SK-N-SH (cell line): ENCODE measurements around the gene PLD1. TPM values are rescaled to one million over a fixed set of nuclear protein-coding genes. Genes with fewer than 3 reads are reported as not detected.

Source experiments
- CTCF ChIA-PET: fragments of 300-600, 350-600 bp; formaldehyde crosslinking; extraction: SDS; loops from one replicate; lab custom pipeline; 2021; lab: Yijun Ruan, JAX
- POLR2A ChIA-PET: fragments of 350-600 bp; sonication (Branson Sonifier 250); formaldehyde crosslinking; extraction: SDS; loops from one replicate; lab custom pipeline; 2020; ENCODE audit warnings: antibody characterized with exemption, inconsistent platforms; lab: Yijun Ruan, JAX
- DNase-seq: peaks from one replicate; pipeline ENCODE4 v3.0.0; 2012
- H2AFZ ChIP-seq: fragments of 200-600 bp; sonication (generic); 2 replicates; pipeline ENCODE4 v1.8.1; 2016; ENCODE audit warnings: antibody characterized with exemption, mild to moderate bottlenecking, low read depth
- H3F3A ChIP-seq: fragments of 200-600 bp; sonication (generic); replicated peaks from 2 replicates; pipeline ENCODE3; 2016; ENCODE audit warnings: antibody characterized with exemption, mild to moderate bottlenecking; ENCODE audit not compliant: insufficient read depth
- H3K27ac ChIP-seq, 2 experiments: fragments of 200-500 bp in 1 of 2; fragments of 200-600 bp in 1 of 2; sonication (Bioruptor generic) in 1 of 2; sonication (generic), shearing (Covaris generic) in 1 of 2; 2 replicates each; pipeline versions ENCODE4 v1.5.1 to v1.6.1; 2014 to 2016; ENCODE audit warnings: low read depth in 2 of 2, inconsistent platforms in 1 of 2, low read length in 1 of 2, mild to moderate bottlenecking in 1 of 2, mixed read lengths in 1 of 2
- H3K27me3 ChIP-seq: fragments of 200-600 bp; sonication (generic), shearing (Covaris generic); 2 replicates; pipeline ENCODE4 v1.6.1; 2016; ENCODE audit warnings: mixed run types; ENCODE audit not compliant: insufficient read depth
- H3K36me3 ChIP-seq, 2 experiments: fragments of 200-500 bp in 1 of 2; fragments of 200-600 bp in 1 of 2; sonication (Bioruptor generic) in 1 of 2; sonication (generic) in 1 of 2; replicated peaks in 1 of 2; 2 replicates each; pipeline versions ENCODE3 to v1.5.1; 2014 to 2016; ENCODE audit warnings: low read length in 1 of 2, mild to moderate bottlenecking in 1 of 2; ENCODE audit not compliant: insufficient read depth in 2 of 2, control insufficient read depth in 1 of 2
- H3K4me1 ChIP-seq, 2 experiments: fragments of 200-500 bp in 1 of 2; fragments of 200-600 bp in 1 of 2; sonication (Bioruptor generic) in 1 of 2; sonication (generic), shearing (Covaris generic) in 1 of 2; 2 replicates each; pipeline versions ENCODE4 v1.5.1 to v1.6.1; 2014 to 2016; ENCODE audit warnings: low read depth in 1 of 2, low read length in 1 of 2, mixed run types in 1 of 2; ENCODE audit not compliant: insufficient read depth in 2 of 2, control insufficient read depth in 1 of 2
- H3K4me2 ChIP-seq: fragments of 200-600 bp; sonication (generic), shearing (Covaris generic); 2 replicates; pipeline ENCODE4 v1.6.1; 2017; ENCODE audit warnings: mixed run types
- H3K4me3 ChIP-seq, 2 experiments: fragments of 200-500 bp in 1 of 2; fragments of 200-600 bp in 1 of 2; sonication (Bioruptor generic) in 1 of 2; sonication (generic), shearing (Covaris generic) in 1 of 2; 2 replicates each; pipeline versions ENCODE4 v1.5.1 to v1.8.1; 2014 to 2016; ENCODE audit warnings: low read depth in 2 of 2, inconsistent platforms in 1 of 2, low read length in 1 of 2, mild to moderate bottlenecking in 1 of 2, mixed read lengths in 1 of 2, moderate library complexity in 1 of 2
- H3K79me2 ChIP-seq: fragments of 200-600 bp; sonication (generic); 2 replicates; pipeline ENCODE4 v1.8.1; 2017; ENCODE audit warnings: mild to moderate bottlenecking; ENCODE audit not compliant: insufficient read depth
- H3K9ac ChIP-seq: fragments of 200-600 bp; sonication (generic); 2 replicates; pipeline ENCODE4 v1.6.1; 2017; ENCODE audit warnings: mixed run types
- H3K9me2 ChIP-seq: fragments of 200-600 bp; sonication (generic); 2 replicates; pipeline ENCODE4 v1.6.1; 2017; ENCODE audit warnings: mixed run types
- H3K9me3 ChIP-seq: fragments of 200-600 bp; sonication (generic); 2 replicates; pipeline ENCODE4 v1.6.1; 2017; ENCODE audit warnings: mixed run types, mild to moderate bottlenecking, moderate library complexity
- H4K20me1 ChIP-seq: fragments of 200-600 bp; sonication (generic); 2 replicates; pipeline ENCODE4 v1.6.1; 2017; ENCODE audit warnings: mild to moderate bottlenecking, mixed run types; ENCODE audit not compliant: insufficient read depth
- EZH2phosphoT487 ChIP-seq: fragments of 200-600 bp; sonication (generic); IDR thresholded peaks from 2 replicates; pipeline ENCODE4 v1.6.1; 2017; ENCODE audit warnings: low read depth, mixed run types, mild to moderate bottlenecking, antibody characterized with exemption, moderate library complexity, borderline replicate concordance
- FOSL2 ChIP-seq: IDR thresholded peaks from 2 replicates; pipeline ENCODE4 v1.4.0; 2012; ENCODE audit warnings: low read depth, mild to moderate bottlenecking, moderate library complexity, borderline replicate concordance
- GABPA ChIP-seq: IDR thresholded peaks from 2 replicates; pipeline ENCODE4 v1.4.0; 2012; ENCODE audit warnings: low read depth, mild to moderate bottlenecking
- GATA2 ChIP-seq: sonication (generic); formaldehyde crosslinking; IDR thresholded peaks from 2 replicates; pipeline ENCODE4 v1.5.0; 2020; ENCODE audit warnings: mild to moderate bottlenecking, missing genetic modification reagents
- JUND ChIP-seq: IDR thresholded peaks from 2 replicates; pipeline ENCODE4 v1.4.0; 2012
- NRF1 ChIP-seq: IDR thresholded peaks from 2 replicates; pipeline ENCODE4 v1.6.1; 2012; ENCODE audit warnings: low read depth, mild to moderate bottlenecking, low read length
- POLR2AphosphoS5 ChIP-seq: IDR thresholded peaks from 2 replicates; pipeline ENCODE4 v1.6.1; 2012; ENCODE audit warnings: low read depth, low read length
- WGBS: methylation state at CpG from one replicate; pipeline ENCODE4 v1.1.6; 2017; ENCODE audit warnings: low lambda C conversion rate; 5-methylcytosine and 5-hydroxymethylcytosine counted together
- polyA plus RNA-seq, 3 experiments: library from polyadenylated mRNA; depleted of rRNA; stranded (reverse); fragments of >200 nt; gene quantifications; 2 replicates each; pipeline ENCODE4 v1.2.3, GENCODE V29; 2012
- TF ChIP-seq, protein P1 (sequence below): IDR thresholded peaks from 2 replicates; pipeline ENCODE4; 2012
- TF ChIP-seq, protein P2 (sequence below): IDR thresholded peaks from 2 replicates; pipeline ENCODE4 v1.6.1; 2012; ENCODE audit warnings: mild to moderate bottlenecking, low read depth, low read length, moderate library complexity

Gene PLD1
- polyA plus RNA-seq, 1 of the 3 experiments (the other 2 are of a cell fraction) = 6.2 TPM

DNA sequence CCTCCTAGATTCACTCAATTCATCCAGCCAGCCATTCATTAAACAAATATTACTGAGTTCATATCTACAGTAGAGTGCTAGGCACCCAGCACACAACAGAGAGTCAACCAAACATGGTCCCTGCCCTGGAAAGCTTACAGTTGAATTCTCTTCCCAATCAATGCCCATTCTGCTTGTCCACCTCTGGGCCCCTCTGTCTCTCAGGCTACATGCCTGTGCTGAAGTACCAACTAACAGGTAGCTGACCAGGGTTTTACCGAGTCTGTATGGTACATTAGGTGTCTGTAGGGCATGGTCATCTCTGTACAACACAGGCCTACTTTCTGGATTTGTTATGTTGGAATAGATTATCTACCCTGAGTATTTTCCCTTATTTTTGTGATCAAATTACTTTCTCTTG, 23.3 kb downstream of the PLD1 start:
- POLR2A ChIA-PET = interaction anchor here (0.6 kb wide), 1 partner anchor 11 kb away, joined by 3 read pairs; no protein-coding TSS in a partner anchor
- no peaks in the 10 kb centered on the region for H3K79me2 ChIP-seq

DNA sequence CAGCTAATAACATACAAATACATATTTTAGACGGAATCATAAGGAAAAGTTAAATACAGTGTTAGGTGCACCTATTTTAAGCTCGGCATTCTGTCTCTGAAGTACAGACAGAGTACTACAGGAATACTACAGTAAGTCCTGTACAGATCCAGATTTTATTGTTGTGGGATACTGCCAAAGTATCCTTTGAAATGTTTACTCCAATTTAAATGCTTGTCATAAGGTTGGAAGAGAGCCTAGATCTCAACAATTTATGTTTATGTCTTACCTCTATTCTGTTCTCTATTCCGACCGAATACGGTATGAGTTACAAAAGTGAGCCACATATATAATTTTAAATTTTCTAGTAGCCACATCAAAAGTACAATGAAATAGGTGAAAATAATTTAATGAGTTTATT, 25.3 kb downstream of the PLD1 start:
- Histone ChIP-seq H3K4me1 (peaks cover 4 to 13% of the 10 kb centered on the region in 2 experiments; a peak in 3 of 4 replicates), H3K4me3 (no peak overlapping the region), H3K27me3 (no peaks in the 10 kb centered on the region), H3K27ac (no peak overlapping the region), H3K4me2 (no peak overlapping the region), H4K20me1 (no peaks in the 10 kb centered on the region), H3K9ac (no peak overlapping the region), H2AFZ (no peak overlapping the region), H3K36me3 (no peaks in the 10 kb centered on the region), H3K9me3 (no peaks in the 10 kb centered on the region), H3F3A (peaks cover 18% of the 10 kb centered on the region), H3K79me2 (no peaks in the 10 kb centered on the region), H3K9me2 (no peaks in the 10 kb centered on the region)
- POLR2A ChIA-PET = no interaction called here
- CTCF ChIA-PET = interaction anchor here (1.2 to 1.8 kb wide), 3 partner anchors 13 to 557 kb away, joined by 3 to 11 read pairs (median 3); no protein-coding TSS in a partner anchor
- 99% methylated on average over 5 of the region's 5 CpGs for WGBS
- TF ChIP-seq NRF1 (no peak), POLR2AphosphoS5 (no peak), GABPA (no peak), EZH2phosphoT487 (no peak), JUND (no peak)
- TF ChIP-seq, protein P1, sequence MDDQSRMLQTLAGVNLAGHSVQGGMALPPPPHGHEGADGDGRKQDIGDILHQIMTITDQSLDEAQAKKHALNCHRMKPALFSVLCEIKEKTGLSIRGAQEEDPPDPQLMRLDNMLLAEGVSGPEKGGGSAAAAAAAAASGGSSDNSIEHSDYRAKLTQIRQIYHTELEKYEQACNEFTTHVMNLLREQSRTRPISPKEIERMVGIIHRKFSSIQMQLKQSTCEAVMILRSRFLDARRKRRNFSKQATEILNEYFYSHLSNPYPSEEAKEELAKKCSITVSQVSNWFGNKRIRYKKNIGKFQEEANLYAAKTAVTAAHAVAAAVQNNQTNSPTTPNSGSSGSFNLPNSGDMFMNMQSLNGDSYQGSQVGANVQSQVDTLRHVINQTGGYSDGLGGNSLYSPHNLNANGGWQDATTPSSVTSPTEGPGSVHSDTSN = no peak
- TF ChIP-seq, protein P2, sequence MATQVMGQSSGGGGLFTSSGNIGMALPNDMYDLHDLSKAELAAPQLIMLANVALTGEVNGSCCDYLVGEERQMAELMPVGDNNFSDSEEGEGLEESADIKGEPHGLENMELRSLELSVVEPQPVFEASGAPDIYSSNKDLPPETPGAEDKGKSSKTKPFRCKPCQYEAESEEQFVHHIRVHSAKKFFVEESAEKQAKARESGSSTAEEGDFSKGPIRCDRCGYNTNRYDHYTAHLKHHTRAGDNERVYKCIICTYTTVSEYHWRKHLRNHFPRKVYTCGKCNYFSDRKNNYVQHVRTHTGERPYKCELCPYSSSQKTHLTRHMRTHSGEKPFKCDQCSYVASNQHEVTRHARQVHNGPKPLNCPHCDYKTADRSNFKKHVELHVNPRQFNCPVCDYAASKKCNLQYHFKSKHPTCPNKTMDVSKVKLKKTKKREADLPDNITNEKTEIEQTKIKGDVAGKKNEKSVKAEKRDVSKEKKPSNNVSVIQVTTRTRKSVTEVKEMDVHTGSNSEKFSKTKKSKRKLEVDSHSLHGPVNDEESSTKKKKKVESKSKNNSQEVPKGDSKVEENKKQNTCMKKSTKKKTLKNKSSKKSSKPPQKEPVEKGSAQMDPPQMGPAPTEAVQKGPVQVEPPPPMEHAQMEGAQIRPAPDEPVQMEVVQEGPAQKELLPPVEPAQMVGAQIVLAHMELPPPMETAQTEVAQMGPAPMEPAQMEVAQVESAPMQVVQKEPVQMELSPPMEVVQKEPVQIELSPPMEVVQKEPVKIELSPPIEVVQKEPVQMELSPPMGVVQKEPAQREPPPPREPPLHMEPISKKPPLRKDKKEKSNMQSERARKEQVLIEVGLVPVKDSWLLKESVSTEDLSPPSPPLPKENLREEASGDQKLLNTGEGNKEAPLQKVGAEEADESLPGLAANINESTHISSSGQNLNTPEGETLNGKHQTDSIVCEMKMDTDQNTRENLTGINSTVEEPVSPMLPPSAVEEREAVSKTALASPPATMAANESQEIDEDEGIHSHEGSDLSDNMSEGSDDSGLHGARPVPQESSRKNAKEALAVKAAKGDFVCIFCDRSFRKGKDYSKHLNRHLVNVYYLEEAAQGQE = no peak
- DNase-seq = no peak

More for the DNA sequence above, 23.3 kb downstream of the PLD1 start:
- TF ChIP-seq FOSL2 (no peak), GATA2 (CRISPR knock-in tag) (no peak)
- no peak overlapping the region for H3K4me3 ChIP-seq
- H3K27me3 ChIP-seq = no peaks in the 10 kb centered on the region
- 85% methylated on average over 1 of the region's 1 CpG for WGBS
- CTCF ChIA-PET = no interaction called here
- no peak overlapping the region for H3K27ac ChIP-seq
- no peak overlapping the region for H3K9ac ChIP-seq
- H3K9me3 ChIP-seq = no peaks in the 10 kb centered on the region
- no peaks in the 10 kb centered on the region for H4K20me1 ChIP-seq
- H3K4me1 ChIP-seq = peaks cover 4 to 29% of the 10 kb centered on the region in 2 experiments; a peak in 3 of 4 replicates
- H3K9me2 ChIP-seq = no peaks in the 10 kb centered on the region
- no peak overlapping the region for H3K4me2 ChIP-seq
- peaks cover 7% of the 10 kb centered on the region for H3F3A ChIP-seq
- no peak for DNase-seq
- H3K36me3 ChIP-seq = no peaks in the 10 kb centered on the region
- no peak overlapping the region for H2AFZ ChIP-seq
